Activated CD8-positive, alpha-beta T cell treated with anti-CD3 and anti-CD28 coated beads, Interleukin-2, amount 10 ng/mL, durations not matched to agents 7 days and 5 days (primary cell): ENCODE measurements around the gene NHERF2. TPM values are rescaled to one million over a fixed set of nuclear protein-coding genes. Genes with fewer than 3 reads are reported as not detected.
A peak's percentile ranks its signal among the peaks of the same experiment; 100 is the strongest.

Source experiments
- ATAC-seq: fragments of 150-1000 bp; cut with Tn5 transposase; one replicate; pipeline ENCODE4 v1.10.0; 2021; ENCODE audit warnings: moderate library complexity
- CTCF ChIA-PET: fragments of 350-600 bp; sonication (Branson Sonifier 250); formaldehyde crosslinking; loops from one replicate; lab custom pipeline; 2021; ENCODE audit warnings: antibody characterized with exemption; lab: Charles Lee
- POLR2A ChIA-PET: fragments of 350-600 bp; sonication (Branson Sonifier 250); formaldehyde crosslinking; loops from one replicate; lab custom pipeline; 2021; ENCODE audit warnings: antibody characterized with exemption; lab: Charles Lee
- DNase-seq: peaks from one replicate; pipeline ENCODE4 v3.0.0-alpha.2; 2020
- H3K27ac Mint-ChIP-seq: one replicate; pipeline ENCODE4 v1.8.0; 2021; ENCODE audit warnings: mild to moderate bottlenecking, mixed read lengths
- H3K27me3 Mint-ChIP-seq: one replicate; pipeline ENCODE4 v1.8.0; 2021; ENCODE audit warnings: low read depth, mixed read lengths
- H3K36me3 Mint-ChIP-seq: one replicate; pipeline ENCODE4 v1.8.0; 2021; ENCODE audit warnings: low read depth, mixed read lengths
- H3K4me1 Mint-ChIP-seq: one replicate; pipeline ENCODE4 v1.8.0; 2021; ENCODE audit warnings: low read depth, mixed read lengths
- H3K4me3 Mint-ChIP-seq: one replicate; pipeline ENCODE4 v1.8.0; 2021; ENCODE audit warnings: mild to moderate bottlenecking, mixed read lengths
- H3K9me3 Mint-ChIP-seq: one replicate; pipeline ENCODE4 v1.8.0; 2022; ENCODE audit warnings: mixed read lengths; ENCODE audit not compliant: insufficient read depth
- total RNA-seq, 2 experiments: library from RNA; stranded (reverse); gene quantifications; one replicate each; pipeline ENCODE4 v1.2.3, GENCODE V29; 2021

The NHERF2 gene
- total RNA-seq, 2 experiments from 2014 or later: 1.4 to 2.8 TPM

DNA sequence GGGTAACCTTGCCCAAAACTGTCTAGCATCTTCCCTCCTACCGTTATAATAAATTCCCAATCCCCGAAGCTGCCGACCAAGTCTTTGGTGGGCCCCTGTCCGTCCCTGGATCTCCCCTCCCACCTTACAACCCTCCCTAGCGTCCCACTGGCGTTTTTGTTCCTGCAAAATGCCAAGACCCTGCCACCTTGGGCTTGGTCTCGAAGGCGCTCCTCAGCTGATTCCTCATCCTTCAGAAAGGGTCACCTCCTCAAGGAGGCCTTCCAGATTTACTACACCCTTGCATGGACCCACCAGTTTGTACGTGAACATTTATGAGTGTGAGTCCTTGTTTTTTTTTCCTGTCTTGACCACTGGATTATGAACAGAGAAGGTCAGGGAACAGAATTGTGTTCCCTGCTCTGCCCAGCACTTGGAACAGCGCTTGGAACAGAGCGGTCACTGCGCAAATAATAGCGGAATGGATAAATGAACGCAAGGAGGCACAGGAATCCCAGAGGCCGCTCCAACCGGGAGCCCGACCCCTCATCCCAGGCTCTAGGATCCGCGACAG lies 43.6 kb upstream of the NHERF2 start:
- Mint-ChIP-seq H3K9me3 (no peaks in the 10 kb centered on the region), H3K36me3 (peaks cover 20% of the 10 kb centered on the region), H3K4me1 (peaks cover 27% of the 10 kb centered on the region), H3K4me3 (peak overlapping the region; percentile 80), H3K27ac (no peak overlapping the region), H3K27me3 (peaks cover 27% of the 10 kb centered on the region)
- DNase-seq (no peak), ATAC-seq (no peak)
- ChIA-PET POLR2A (interaction anchor here (0.6 to 3.5 kb wide), 4 partner anchors 10 to 18 kb away, joined by 3 to 24 read pairs (median 11); partner anchors contain the start of genes RPS2 and TBL3), CTCF (interaction anchor here (0.9 to 3.7 kb wide), 5 partner anchors 17 to 157 kb away, joined by 3 to 13 read pairs (median 3); partner anchors contain the start of gene RNF151)

DNA sequence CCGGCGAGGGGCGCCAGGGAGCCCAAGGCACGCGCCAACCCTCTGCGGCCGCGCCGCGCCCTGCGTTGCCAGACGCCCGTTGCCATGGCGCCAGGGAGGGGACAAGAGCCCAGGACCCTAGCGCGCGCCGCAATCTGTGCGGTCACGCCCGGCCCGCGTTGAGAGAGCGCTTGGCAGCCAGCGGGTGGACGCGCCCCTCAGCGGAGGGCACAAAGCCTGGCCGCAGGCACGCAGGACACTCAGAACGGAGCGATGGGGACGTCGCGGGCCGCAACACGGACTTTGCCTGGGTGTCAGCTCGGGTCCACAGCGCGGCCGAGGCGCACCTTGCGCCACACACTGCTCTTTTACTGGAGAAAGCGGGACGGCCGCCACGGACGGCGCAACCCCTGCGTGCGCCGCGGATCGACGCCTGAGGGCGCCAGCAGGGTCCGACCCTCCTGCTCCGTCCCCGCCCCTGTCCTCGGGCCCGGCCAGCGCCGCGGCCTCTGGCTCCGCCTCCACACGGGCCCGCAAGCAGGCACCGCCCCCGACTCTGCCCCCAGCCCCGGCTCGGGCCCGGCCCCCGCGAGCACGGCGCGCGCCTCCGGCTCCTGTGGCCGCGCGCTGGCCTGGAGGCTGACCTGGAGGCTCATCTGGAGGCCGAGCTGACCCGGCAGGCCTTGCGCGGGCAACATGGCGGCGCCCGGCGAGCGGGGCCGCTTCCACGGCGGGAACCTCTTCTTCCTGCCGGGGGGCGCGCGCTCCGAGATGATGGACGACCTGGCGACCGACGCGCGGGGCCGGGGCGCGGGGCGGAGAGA lies 43.0 kb upstream of the NHERF2 start, which contains the start of gene GFER:
GFER (plus strand) TSS at position 650 of the 803 bp plus-strand sequence; CDS start at position 676, 26 bp downstream.
- H3K9me3 Mint-ChIP-seq: no peaks in the 10 kb centered on the region
- peak; percentile 88 for ATAC-seq
- H3K36me3 Mint-ChIP-seq: peaks cover 18% of the 10 kb centered on the region
- H3K27me3 Mint-ChIP-seq: peaks cover 31% of the 10 kb centered on the region
- DNase-seq: peak; percentile 80
- H3K4me3 Mint-ChIP-seq: peak within 1 kb of the TSS; percentile 80
- ChIA-PET CTCF (interaction anchor here (1.0 to 3.7 kb wide), 6 partner anchors 17 to 157 kb away, joined by 3 to 13 read pairs (median 4); partner anchors contain the start of genes MSRB1, RNF151 and RPS2), POLR2A (interaction anchor here (0.6 to 2.7 kb wide), 5 partner anchors 8 to 172 kb away, joined by 3 to 24 read pairs (median 5); partner anchors contain the start of genes RPS2, TBL3 and TRAF7)
- peaks cover 27% of the 10 kb centered on the region for H3K4me1 Mint-ChIP-seq
- peak within 1 kb of the TSS; percentile 32 for H3K27ac Mint-ChIP-seq

DNA sequence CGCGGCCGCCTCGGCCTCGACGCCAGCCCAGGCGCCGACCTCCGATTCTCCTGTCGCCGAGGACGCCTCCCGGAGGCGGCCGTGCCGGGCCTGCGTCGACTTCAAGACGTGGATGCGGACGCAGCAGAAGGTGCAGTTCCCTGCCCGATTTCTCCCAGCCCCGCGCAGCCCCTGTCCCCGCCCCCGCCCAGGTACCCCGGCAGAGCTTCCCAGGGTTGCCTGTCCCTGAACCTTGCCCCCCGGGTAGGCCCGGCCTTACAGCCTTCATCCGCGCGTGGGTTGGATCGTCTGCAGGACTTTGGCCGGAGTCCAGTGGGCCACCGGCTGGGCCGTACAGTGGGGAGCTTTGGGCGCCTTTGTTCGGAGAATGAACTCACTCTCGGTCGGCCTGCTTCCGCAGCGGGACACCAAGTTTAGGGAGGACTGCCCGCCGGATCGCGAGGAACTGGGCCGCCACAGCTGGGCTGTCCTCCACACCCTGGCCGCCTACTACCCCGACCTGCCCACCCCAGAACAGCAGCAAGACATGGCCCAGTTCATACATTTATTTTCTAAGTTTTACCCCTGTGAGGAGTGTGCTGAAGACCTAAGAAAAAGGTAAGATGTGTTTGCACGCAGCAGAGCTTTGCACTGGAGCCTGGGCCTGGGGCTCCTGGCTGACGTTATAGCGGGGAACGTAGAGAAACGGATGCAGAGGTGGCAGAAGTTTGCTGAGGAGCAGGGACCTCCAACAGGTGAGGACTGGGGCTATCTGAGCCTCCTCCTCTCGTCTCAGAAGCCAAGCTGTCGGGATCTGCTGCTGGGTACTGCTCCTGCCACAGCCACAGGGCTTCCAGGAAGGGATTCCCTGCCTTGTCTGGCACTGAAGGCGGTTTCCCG lies 42.1 kb upstream of the NHERF2 start:
- peak; percentile 45 for ATAC-seq
- Mint-ChIP-seq H3K4me1 (peaks cover 30% of the 10 kb centered on the region), H3K27ac (peak overlapping the region; percentile 32), H3K36me3 (peaks cover 16% of the 10 kb centered on the region), H3K9me3 (no peaks in the 10 kb centered on the region), H3K4me3 (peak overlapping the region; percentile 80), H3K27me3 (peaks cover 38% of the 10 kb centered on the region)
- POLR2A ChIA-PET: interaction anchor here (0.6 to 2.7 kb wide), 5 partner anchors 9 to 171 kb away, joined by 3 to 24 read pairs (median 5); partner anchors contain the start of genes RPS2, TBL3 and TRAF7
- DNase-seq: no peak
- CTCF ChIA-PET: interaction anchor here (1.0 to 3.7 kb wide), 6 partner anchors 18 to 156 kb away, joined by 3 to 13 read pairs (median 4); partner anchors contain the start of genes MSRB1, RNF151 and RPS2

DNA sequence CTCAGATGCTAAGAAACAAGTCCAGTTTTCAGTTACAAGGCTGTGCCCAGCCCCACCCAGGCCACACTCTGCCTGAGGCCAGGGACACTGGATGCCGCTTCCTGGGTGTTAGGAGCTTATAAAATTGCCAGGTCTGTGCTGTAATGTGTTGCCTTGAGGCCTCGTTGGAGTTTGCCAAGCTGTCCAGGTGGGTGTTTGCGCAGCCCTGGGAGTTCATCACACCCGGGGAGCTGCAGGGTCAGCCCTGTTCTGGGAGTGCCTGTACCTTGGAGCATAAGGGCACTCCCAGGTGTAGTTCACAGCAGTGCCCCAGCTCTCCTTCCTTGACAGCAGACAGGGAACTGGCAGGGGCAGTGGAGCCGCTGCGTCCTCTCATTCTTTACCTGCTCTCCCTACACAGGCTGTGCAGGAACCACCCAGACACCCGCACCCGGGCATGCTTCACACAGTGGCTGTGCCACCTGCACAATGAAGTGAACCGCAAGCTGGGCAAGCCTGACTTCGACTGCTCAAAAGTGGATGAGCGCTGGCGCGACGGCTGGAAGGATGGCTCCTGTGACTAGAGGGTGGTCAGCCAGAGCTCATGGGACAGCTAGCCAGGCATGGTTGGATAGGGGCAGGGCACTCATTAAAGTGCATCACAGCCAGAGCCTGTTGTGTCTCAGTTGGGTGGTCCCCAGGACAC lies 41.1 kb upstream of the NHERF2 start:
- H3K4me1 Mint-ChIP-seq: peaks cover 33% of the 10 kb centered on the region
- peaks cover 35% of the 10 kb centered on the region for H3K27me3 Mint-ChIP-seq
- H3K36me3 Mint-ChIP-seq: peaks cover 16% of the 10 kb centered on the region
- CTCF ChIA-PET: interaction anchor here (1.2 to 3.7 kb wide), 3 partner anchors 18 to 155 kb away, joined by 3 to 13 read pairs (median 5); partner anchors contain the start of gene MSRB1
- ATAC-seq: no peak
- peak overlapping the region; percentile 80 for H3K4me3 Mint-ChIP-seq
- POLR2A ChIA-PET: interaction anchor here (0.7 to 2.7 kb wide), 3 partner anchors 14 to 237 kb away, joined by 3 to 24 read pairs (median 13); partner anchors contain the start of genes RPS2 and TBL3
- DNase-seq: no peak
- no peak overlapping the region for H3K27ac Mint-ChIP-seq
- H3K9me3 Mint-ChIP-seq: no peaks in the 10 kb centered on the region

DNA sequence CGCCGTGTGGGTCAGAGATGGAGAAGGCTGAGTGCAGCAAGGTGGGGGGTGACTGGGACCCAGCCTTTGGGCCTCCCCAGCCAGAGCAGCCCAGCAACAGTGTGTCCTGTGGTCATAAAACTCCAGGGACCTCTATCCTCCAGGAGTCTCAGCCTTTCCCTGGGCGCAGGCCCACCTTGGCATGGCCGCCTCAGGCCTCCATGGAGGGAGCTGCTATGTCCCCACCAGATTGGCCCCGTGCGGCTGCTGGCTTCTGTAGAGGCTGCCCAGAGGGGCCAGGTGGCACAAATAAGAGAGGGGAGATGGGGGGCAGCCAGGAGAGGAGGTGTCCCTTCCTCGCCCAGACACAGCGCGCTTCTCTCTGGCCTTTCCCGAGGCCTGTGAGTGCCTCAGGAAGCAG lies 39.5 kb upstream of the NHERF2 start:
- ATAC-seq: no peak
- Mint-ChIP-seq H3K27ac (no peak overlapping the region), H3K4me3 (no peak overlapping the region), H3K27me3 (peaks cover 21% of the 10 kb centered on the region), H3K9me3 (no peaks in the 10 kb centered on the region), H3K4me1 (peaks cover 41% of the 10 kb centered on the region), H3K36me3 (peaks cover 16% of the 10 kb centered on the region)
- CTCF ChIA-PET: no interaction called here
- no peak for DNase-seq
- POLR2A ChIA-PET: interaction anchor here (0.8 kb wide), 1 partner anchor 22 kb away, joined by 5 read pairs; the partner anchor contains the start of gene RPS2

DNA sequence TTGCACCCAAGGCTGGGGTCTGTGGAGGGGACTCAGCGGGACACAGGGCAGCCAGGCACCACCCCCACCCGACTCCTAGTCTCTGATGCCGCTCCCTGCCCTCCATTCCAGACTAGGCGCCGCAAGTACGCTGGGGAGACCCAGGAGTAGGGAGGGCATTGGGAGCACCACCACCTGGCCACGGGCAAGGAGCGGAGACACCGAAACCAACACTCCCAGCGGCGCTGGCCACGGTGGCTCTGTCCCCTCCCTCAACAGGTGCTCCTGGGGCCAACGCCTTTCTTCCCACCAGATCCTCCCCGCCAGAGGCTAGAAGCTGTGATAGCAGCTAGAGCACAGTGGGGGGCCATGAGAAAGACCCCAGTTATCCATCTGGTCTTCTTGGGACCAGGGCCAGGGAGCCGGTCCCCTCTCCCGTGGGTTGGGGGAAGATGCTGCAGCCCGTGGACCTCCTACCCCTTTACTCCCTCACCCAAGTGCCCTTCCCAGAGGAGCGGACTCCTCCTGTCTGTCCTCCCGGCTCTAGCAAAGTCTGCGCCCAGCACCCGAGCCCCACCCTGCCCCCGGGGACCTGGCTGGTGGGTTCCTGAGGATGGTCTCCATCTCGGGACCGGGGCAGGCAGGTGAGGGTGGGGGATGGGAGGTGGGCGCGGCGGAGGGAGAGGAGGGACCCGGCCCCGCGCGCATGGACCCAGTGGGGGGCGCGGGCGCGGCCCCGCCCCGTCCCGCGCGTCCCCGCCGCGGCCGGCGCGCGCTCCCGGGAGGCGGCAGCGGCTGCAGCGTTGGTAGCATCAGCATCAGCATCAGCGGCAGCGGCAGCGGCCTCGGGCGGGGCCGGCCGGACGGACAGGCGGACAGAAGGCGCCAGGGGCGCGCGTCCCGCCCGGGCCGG lies 37.2 kb upstream of the NHERF2 start, which contains the start of gene SYNGR3:
SYNGR3 (plus strand) TSS at position 762 of the 892 bp plus-strand sequence. CDS start 133 bp downstream, outside the sequence.
- H3K4me1 Mint-ChIP-seq: peaks cover 39% of the 10 kb centered on the region
- peak within 1 kb of the TSS; percentile 78 for H3K27ac Mint-ChIP-seq
- no peaks in the 10 kb centered on the region for H3K9me3 Mint-ChIP-seq
- no peak for ATAC-seq
- peak within 1 kb of the TSS; percentile 69 for H3K4me3 Mint-ChIP-seq
- H3K36me3 Mint-ChIP-seq: peaks cover 16% of the 10 kb centered on the region
- H3K27me3 Mint-ChIP-seq: peaks cover 10% of the 10 kb centered on the region
- DNase-seq: no peak
- CTCF ChIA-PET: interaction anchor here (0.9 kb wide), 1 partner anchor 166 kb away, joined by 4 read pairs; the partner anchor contains the start of gene TRAF7
- POLR2A ChIA-PET: interaction anchor here (1.1 to 6.5 kb wide), 3 partner anchors 25 to 166 kb away, joined by 3 to 44 read pairs (median 12); partner anchors contain the start of genes RPS2 and TRAF7

DNA sequence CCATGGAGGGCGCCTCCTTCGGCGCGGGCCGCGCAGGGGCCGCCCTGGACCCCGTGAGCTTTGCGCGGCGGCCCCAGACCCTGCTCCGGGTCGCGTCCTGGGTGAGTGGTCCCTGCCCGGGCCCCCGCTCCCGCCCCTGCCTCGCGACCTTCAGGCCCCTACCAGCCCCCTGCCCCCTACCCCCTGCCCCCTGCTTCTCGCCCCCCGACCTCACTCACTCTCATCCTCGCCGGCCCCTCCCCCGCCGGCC lies 36.7 kb upstream of the NHERF2 start:
- ATAC-seq (no peak), DNase-seq (no peak)
- Mint-ChIP-seq H3K9me3 (no peaks in the 10 kb centered on the region), H3K36me3 (peaks cover 16% of the 10 kb centered on the region), H3K27me3 (peaks cover 10% of the 10 kb centered on the region), H3K4me3 (no peak overlapping the region), H3K27ac (no peak overlapping the region), H3K4me1 (peaks cover 33% of the 10 kb centered on the region)
- ChIA-PET POLR2A (interaction anchor here (0.8 to 6.5 kb wide), 4 partner anchors 26 to 165 kb away, joined by 3 to 44 read pairs (median 8); partner anchors contain the start of genes RPS2 and TRAF7), CTCF (interaction anchor here (0.9 to 3.1 kb wide), 3 partner anchors 13 to 165 kb away, joined by 3 to 21 read pairs (median 4); partner anchors contain the start of gene TRAF7)

DNA sequence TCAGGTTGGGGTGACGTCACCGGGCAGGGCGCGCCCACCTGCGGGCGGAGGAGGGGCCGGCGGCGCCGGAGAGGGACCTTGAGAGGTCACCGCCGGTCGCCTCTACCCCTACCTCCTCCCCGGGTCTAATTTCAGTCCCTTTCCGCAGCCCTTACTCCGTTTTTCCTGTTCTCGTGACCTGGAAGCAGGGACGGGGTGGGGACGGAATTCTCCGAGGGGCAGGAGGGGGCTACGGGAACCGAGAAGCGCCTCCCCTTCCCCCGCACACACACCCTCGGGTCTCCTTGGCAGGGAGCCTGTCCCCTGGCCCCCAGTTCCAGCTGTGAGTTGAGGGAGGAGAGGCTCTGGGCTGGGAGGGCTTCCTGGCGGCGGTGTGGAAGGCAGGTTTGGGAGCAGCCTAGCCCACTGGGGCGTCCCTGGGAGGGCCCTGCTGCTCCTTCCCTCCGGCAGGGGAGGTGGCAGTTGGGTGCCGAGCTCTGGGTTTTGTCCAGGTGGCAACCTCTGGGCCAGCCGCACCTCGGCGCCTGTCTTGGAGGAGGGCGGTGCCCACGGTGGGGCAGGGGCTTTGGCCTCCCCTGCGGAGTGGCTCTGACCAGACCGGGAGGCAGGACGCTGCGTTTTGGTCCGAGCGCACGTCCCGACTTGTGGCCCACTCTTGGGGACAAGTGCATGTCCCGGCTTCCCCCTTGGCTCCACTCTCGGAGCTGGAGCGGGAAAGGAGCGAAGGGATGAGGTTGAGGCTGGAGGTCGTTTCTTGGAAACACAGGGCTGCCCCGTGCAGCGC lies 36.2 kb upstream of the NHERF2 start:
- CTCF ChIA-PET: interaction anchor here (0.9 to 3.1 kb wide), 3 partner anchors 13 to 165 kb away, joined by 3 to 21 read pairs (median 4); partner anchors contain the start of gene TRAF7
- peak overlapping the region; percentile 78 for H3K27ac Mint-ChIP-seq

DNA sequence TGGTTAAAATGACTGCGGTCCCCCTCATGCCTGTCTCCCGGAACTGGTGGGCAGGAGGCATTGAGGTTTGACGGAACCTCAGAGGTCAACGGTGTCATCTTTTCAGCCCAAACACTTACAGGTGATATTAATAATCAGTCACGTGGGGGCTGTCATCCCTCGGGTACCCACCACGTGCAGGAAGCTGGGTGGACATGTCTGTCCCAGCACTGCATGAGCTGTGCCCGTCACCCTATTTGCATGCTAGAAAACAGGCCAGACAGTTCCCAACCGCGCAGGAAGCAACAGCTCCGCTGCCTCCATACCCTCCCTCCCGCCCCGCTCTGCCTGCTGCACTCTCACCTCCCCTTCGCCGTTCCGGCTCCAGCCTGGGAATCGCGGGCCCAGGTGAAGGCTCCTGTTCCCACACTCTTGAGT lies 35.6 kb upstream of the NHERF2 start:
- H3K27ac Mint-ChIP-seq: peak overlapping the region; percentile 78
- peak; percentile 70 for DNase-seq
- ATAC-seq: peak; percentile 38

More for the DNA sequence above, 36.2 kb upstream of the NHERF2 start:
- Mint-ChIP-seq H3K4me3 (peak overlapping the region; percentile 69), H3K9me3 (no peaks in the 10 kb centered on the region), H3K36me3 (peaks cover 16% of the 10 kb centered on the region), H3K4me1 (peaks cover 28% of the 10 kb centered on the region), H3K27me3 (peaks cover 10% of the 10 kb centered on the region)
- POLR2A ChIA-PET: interaction anchor here (0.8 to 6.5 kb wide), 6 partner anchors 12 to 165 kb away, joined by 3 to 44 read pairs (median 4); partner anchors contain the start of genes RPS2 and TRAF7
- peak; percentile 58 for DNase-seq
- ATAC-seq: peak; percentile 10

More for the DNA sequence above, 35.6 kb upstream of the NHERF2 start:
- CTCF ChIA-PET: interaction anchor here (1.5 to 3.1 kb wide), 2 partner anchors 12 to 156 kb away, joined by 3 to 21 read pairs; no protein-coding TSS in a partner anchor
- POLR2A ChIA-PET: interaction anchor here (0.8 to 6.5 kb wide), 7 partner anchors 13 to 164 kb away, joined by 3 to 44 read pairs (median 4); partner anchors contain the start of genes RPS2, TBL3 and TRAF7
- Mint-ChIP-seq H3K9me3 (no peaks in the 10 kb centered on the region), H3K4me3 (peak overlapping the region; percentile 69), H3K4me1 (peaks cover 28% of the 10 kb centered on the region), H3K36me3 (peaks cover 16% of the 10 kb centered on the region), H3K27me3 (peaks cover 10% of the 10 kb centered on the region)
